NT2/D1 (cell line): ENCODE results near the gene KIF24.
A peak's percentile ranks its signal among the peaks of the same experiment; 100 is the strongest.

Experiments used
- DNase-seq: peaks from one replicate; pipeline ENCODE4 v3.0.0-alpha.2; 2011; ENCODE audit warnings: low read depth, low spot score
- H3K27me3 ChIP-seq: 2 replicates; pipeline ENCODE4 v1.6.0; 2011; ENCODE audit warnings: mild to moderate bottlenecking; ENCODE audit not compliant: insufficient read length, insufficient read depth
- H3K36me3 ChIP-seq: 2 replicates; pipeline ENCODE4 v1.6.1; 2011; ENCODE audit warnings: mild to moderate bottlenecking, low read length, mixed read lengths; ENCODE audit not compliant: insufficient read depth, insufficient read length
- H3K4me1 ChIP-seq: 2 replicates; pipeline ENCODE4 v1.5.1; 2011; ENCODE audit not compliant: insufficient read depth, insufficient read length
- H3K4me3 ChIP-seq: 2 replicates; pipeline ENCODE4 v1.5.1; 2011; ENCODE audit warnings: low read depth; ENCODE audit not compliant: insufficient read length
- H3K9ac ChIP-seq: 2 replicates; pipeline ENCODE4 v1.6.0; 2011; ENCODE audit warnings: low read depth; ENCODE audit not compliant: insufficient read length
- H3K9me3 ChIP-seq: 2 replicates; pipeline ENCODE4 v1.5.1; 2011; ENCODE audit warnings: mild to moderate bottlenecking, low read length; ENCODE audit not compliant: insufficient read depth
- SUZ12 ChIP-seq: IDR thresholded peaks from 2 replicates; pipeline ENCODE4 v1.6.1; 2011; ENCODE audit not compliant: insufficient read length, insufficient read depth; ENCODE audit errors: extremely low read depth
- YY1 ChIP-seq: IDR thresholded peaks from 2 replicates; pipeline ENCODE4 v1.6.1; 2011; ENCODE audit not compliant: insufficient read length, insufficient read depth
- ZNF274 ChIP-seq: IDR thresholded peaks from 2 replicates; pipeline ENCODE4 v1.6.1; 2011; ENCODE audit warnings: mild to moderate bottlenecking, low read depth, low read length

Gene KIF24

DNA sequence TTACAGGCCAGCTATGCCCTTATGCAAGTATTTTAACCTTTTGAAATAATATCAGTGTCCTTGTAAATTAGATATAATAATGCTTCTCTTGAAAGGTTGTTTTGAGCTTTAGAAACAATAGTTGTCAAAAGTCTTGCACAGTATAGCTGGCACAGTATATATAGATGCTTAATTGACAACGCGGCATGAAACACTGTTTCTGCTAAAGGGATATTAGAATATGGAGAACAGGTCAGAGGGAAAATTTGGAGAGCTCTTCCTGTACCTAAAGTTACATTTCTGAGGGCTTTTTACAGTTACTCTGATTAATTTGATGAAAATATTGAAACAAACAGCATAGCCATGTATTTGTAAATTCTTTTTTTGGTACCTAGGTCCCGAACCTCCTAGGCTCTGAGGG is 4.8 kb upstream of the KIF24 start:
- TF ChIP-seq ZNF274 (no peak), SUZ12 (no peak), YY1 (no peak)
- Histone ChIP-seq H3K4me1 (peaks cover 4% of the 10 kb centered on the region), H3K4me3 (no peak overlapping the region)

DNA sequence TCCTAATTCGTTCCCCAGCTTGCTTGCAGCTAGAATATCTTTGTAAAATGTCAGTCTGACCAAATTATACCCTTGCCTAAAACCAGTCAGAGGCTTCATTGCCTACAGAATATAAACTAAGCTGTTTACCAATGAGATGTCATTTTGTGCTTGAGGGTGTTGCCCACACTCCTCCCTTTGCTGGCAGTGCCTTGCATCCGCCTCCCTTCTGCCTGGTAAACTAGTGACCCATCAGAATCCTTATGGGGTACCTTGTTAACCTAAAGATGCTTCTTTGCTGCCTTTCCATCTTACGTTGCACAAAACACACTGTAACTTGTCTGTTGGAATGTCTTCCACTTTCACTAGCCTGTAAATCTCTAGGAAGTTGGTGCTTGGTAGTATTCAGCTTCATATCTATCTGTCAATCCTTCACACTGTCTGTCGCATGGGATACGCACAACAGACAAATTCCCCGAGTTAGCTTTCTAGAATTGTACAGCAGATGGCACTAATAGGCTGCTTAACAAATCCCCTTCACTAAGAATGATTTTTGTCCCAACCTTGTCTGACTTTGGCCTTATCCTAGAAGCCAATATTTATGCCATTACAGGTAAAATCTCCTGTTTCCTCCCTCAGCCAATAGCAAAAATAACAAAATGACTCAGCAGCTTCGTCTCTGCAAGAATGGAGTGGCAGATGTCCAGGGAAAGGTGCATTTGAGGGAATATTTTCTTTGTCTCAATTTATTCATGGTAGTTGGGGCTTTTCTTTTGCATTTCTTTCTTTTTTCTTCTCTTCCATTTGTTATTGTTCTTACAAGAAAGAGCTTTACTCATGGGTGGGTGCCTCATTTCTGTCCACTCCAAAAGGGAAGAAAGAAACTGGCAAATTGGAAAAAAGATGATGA is 3.3 kb upstream of the KIF24 start:
- TF ChIP-seq ZNF274 = no peak
- TF ChIP-seq YY1 = no peak
- no peak for TF ChIP-seq SUZ12
- no peak overlapping the region for H3K4me3 ChIP-seq
- H3K36me3 ChIP-seq = peaks cover 4% of the 10 kb centered on the region
- H3K4me1 ChIP-seq = peaks cover 4% of the 10 kb centered on the region
- H3K9ac ChIP-seq = no peak overlapping the region
- peak; percentile 30 for DNase-seq
- no peaks in the 10 kb centered on the region for H3K27me3 ChIP-seq
- H3K9me3 ChIP-seq = no peaks in the 10 kb centered on the region

More for the DNA sequence above, 4.8 kb upstream of the KIF24 start:
- H3K9ac ChIP-seq = no peak overlapping the region
- H3K27me3 ChIP-seq = no peaks in the 10 kb centered on the region
- no peaks in the 10 kb centered on the region for H3K9me3 ChIP-seq
- H3K36me3 ChIP-seq = peaks cover 9% of the 10 kb centered on the region
- DNase-seq = no peak

DNA sequence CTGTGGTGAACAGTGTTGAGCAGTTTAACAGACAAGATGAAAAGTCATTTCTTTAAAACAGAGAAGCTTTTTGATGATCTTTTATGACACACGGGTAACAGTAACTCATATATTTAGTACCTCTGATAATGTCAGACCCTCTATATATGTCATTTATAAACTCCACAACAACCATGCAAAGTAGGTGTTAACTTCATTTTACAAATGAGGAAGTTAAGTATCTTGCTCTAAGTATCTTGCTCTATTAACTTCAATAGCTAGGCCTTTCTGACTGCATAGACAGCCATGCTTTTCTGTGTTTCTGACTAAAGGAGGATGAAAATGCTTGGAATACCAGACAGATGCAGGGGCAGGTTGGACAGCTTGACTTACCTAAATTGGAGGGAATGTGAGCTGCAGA is 2.1 kb upstream of the KIF24 start:
- Histone ChIP-seq H3K9ac (no peak overlapping the region), H3K4me3 (no peak overlapping the region), H3K36me3 (peaks cover 4% of the 10 kb centered on the region), H3K9me3 (no peaks in the 10 kb centered on the region), H3K4me1 (peaks cover 4% of the 10 kb centered on the region), H3K27me3 (no peaks in the 10 kb centered on the region)
- TF ChIP-seq YY1 (no peak), SUZ12 (no peak), ZNF274 (no peak)
- no peak for DNase-seq

DNA sequence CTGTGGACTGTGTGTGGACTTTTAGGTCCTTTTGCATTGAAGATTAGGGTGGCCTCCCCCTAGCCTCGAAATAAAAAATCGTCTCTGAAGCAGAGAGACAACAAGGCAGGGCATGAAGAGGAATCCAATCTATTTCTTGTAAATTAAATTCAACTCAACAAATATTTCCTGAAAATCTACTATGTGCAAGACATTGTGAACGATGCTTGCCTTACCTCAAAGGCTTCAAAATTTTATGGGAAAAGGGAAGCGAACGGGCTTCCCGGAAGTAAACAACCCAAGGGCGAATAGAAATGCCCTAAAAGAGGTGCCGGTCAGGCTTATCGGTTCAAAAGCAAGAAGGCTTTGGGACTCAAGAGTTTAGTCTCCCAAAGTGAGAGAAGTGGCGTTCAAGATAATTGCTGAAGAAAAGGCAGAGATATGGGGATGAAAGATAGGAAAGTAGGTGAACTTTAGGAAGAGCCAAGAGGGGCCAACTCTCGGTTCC is 525 bp downstream of the KIF24 start:
- Histone ChIP-seq H3K4me1 (no peaks in the 10 kb centered on the region), H3K9ac (peak overlapping the region; percentile 88), H3K27me3 (no peaks in the 10 kb centered on the region), H3K36me3 (no peaks in the 10 kb centered on the region), H3K9me3 (no peaks in the 10 kb centered on the region), H3K4me3 (peak overlapping the region; percentile 94)
- DNase-seq = no peak
- TF ChIP-seq YY1 = no peak
- no peak for TF ChIP-seq ZNF274
- TF ChIP-seq SUZ12 = no peak

DNA sequence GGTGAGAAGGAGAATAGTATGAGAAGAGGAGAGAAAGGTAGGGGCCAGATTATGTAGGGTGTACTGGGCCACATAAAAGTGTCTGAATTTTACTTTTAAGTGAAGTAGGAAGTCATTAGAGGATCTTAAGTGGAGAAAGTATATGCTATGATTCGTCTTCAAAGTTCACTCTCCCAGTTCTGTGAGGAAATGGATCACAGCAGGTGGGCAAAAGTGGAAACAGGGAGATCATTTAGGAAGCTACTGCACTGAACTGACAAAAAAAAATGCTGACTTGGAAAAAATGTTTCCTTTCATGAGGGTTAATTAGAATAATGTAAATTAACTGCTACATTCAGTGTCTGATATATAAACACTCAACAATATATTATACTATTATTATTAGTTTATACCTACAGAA is 2.4 kb downstream of the KIF24 start:
- no peak for DNase-seq
- Histone ChIP-seq H3K9ac (no peak overlapping the region), H3K9me3 (no peaks in the 10 kb centered on the region), H3K36me3 (no peaks in the 10 kb centered on the region), H3K4me1 (no peaks in the 10 kb centered on the region), H3K27me3 (no peaks in the 10 kb centered on the region), H3K4me3 (no peak overlapping the region)
- TF ChIP-seq ZNF274 (no peak), SUZ12 (no peak), YY1 (no peak)

DNA sequence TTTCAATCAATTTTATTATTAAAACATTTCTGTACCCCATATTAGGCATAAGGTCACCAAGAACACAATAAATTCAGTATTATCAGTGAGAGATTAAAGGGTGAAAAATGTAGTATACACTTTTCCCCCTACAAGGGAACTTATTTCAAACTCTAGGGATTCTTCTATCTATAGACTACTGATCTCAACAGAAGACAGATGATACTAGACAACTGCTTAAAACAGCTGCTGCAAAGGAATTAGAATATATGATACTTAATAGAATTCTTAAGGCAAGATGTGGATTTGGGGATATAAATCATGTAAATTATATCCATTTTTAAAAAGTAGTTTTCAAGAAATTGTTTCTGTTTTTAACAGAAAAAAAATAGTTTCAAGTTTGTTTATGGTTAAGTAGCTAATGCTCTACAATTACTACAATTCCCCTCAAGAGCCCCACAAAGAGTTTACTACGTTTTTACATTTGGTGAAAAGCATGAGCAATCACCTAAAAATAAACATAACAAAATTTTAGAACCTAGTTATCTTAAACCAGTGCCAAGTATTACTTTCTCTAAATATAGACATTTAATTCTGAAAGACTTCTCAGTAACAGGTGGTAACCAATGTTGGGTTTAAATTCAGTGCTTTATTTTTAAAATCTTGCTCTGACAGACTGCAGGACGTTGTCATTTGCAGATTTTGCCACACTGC is 6.0 kb downstream of the KIF24 start:
- Histone ChIP-seq H3K9me3 (no peaks in the 10 kb centered on the region), H3K9ac (no peak overlapping the region), H3K4me1 (no peaks in the 10 kb centered on the region), H3K36me3 (peaks cover 12% of the 10 kb centered on the region), H3K4me3 (no peak overlapping the region), H3K27me3 (no peaks in the 10 kb centered on the region)
- TF ChIP-seq YY1 = no peak
- no peak for TF ChIP-seq SUZ12
- TF ChIP-seq ZNF274 = no peak
- no peak for DNase-seq

DNA sequence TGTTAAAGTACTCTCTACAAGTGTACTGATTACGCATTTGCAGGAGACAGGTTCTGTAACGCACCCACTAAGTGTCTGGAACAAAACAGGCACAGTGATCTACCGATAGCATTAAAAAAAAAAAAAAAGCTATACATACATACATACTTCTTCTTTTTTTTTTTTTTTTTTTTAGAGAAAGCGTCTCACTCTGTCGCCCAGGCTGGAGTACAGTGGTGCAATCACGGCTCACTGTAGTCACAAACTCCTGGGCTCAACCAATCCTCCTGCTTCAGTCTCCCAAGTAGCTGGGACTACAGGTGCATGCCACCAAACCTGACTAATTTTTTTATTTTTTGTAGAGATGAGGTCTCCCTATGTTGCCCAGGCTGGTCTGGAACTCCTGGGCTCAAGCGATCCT is 7.6 kb downstream of the KIF24 start:
- TF ChIP-seq SUZ12 = no peak
- TF ChIP-seq YY1 = no peak
- no peak for TF ChIP-seq ZNF274
- Histone ChIP-seq H3K4me1 (no peaks in the 10 kb centered on the region), H3K36me3 (peaks cover 12% of the 10 kb centered on the region), H3K4me3 (no peak overlapping the region), H3K27me3 (no peaks in the 10 kb centered on the region), H3K9ac (no peak overlapping the region), H3K9me3 (no peaks in the 10 kb centered on the region)
- DNase-seq = no peak
